ENCODE data around the gene POC1A.

DNA sequence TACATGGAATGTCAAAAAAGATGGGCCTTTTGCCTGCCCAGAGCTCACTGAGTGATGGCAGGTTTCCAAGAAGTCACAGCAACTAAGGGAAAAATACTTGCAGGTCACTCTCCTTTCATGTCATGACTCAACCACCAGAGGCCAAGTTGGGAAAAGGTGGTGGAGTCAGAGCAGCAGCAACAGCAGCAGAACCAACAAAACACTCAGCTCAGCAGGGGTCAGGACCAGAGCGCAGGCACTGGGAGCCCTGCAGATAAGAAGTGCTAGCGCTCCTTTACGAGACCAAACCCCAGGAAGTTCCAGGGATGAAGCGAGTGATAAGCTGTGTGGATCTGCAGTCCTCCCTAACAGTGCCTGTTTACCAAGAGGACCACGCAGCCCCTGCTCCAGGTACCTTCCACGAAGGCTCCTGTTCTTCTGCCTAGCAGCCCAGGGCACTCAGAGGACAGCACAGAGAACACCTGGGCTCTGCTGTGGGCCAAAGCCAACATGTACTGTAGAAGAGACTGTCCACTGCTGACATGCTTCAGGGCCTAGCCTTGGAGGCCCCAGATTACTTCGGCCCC is 26.0 kb downstream of the POC1A start:
- TF ChIP-seq EZH2 (IDR thresholded peaks at IDR 0.05; ENCODE audit: low read length, missing control alignments): no peak
- TF ChIP-seq, protein P1, sequence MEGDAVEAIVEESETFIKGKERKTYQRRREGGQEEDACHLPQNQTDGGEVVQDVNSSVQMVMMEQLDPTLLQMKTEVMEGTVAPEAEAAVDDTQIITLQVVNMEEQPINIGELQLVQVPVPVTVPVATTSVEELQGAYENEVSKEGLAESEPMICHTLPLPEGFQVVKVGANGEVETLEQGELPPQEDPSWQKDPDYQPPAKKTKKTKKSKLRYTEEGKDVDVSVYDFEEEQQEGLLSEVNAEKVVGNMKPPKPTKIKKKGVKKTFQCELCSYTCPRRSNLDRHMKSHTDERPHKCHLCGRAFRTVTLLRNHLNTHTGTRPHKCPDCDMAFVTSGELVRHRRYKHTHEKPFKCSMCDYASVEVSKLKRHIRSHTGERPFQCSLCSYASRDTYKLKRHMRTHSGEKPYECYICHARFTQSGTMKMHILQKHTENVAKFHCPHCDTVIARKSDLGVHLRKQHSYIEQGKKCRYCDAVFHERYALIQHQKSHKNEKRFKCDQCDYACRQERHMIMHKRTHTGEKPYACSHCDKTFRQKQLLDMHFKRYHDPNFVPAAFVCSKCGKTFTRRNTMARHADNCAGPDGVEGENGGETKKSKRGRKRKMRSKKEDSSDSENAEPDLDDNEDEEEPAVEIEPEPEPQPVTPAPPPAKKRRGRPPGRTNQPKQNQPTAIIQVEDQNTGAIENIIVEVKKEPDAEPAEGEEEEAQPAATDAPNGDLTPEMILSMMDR (conservative IDR thresholded peaks at IDR 0.05 in 1 of 2, IDR thresholded peaks at IDR 0.05 in 1 of 2; ENCODE audit: low read depth in 1 of 2, low read length in 2 of 2): no peak

Data from fibroblast of lung (primary cell).